ENCODE measurements around the gene ZNF514. TPM values are rescaled to one million over a fixed set of nuclear protein-coding genes. Genes with fewer than 3 reads are reported as not detected.
"Not testable (repeated sequence)": the region's sequence is repeated elsewhere in the genome, so short reads cannot be mapped to it uniquely, and the experiment has no call there.

Gene ZNF514
- total RNA-seq (10 to 100 TPM; 12.1 to 15.8 (median 13.8) TPM), polyA plus RNA-seq (7.9 TPM)
- long read RNA-seq, donor 1, partial matches to known transcripts: 3 of 14 reads
- long read RNA-seq, donor 1, other reads (novel, unspliced or antisense): 8 of 14 reads
- long read RNA-seq, donor 2, partial matches to known transcripts: 0 of 4 reads
- long read RNA-seq, donor 2, other reads (novel, unspliced or antisense): 2 of 4 reads
- long read RNA-seq, donor 3, full-length matches to known transcripts: 10 of 28 reads
- long read RNA-seq, donor 3, partial matches to known transcripts: 0 of 28 reads
- long read RNA-seq, donor 3, other reads (novel, unspliced or antisense): 18 of 28 reads
- long read RNA-seq, donor 4, partial matches to known transcripts: 0 of 3 reads
- long read RNA-seq, donor 4, other reads (novel, unspliced or antisense): 3 of 3 reads

DNA sequence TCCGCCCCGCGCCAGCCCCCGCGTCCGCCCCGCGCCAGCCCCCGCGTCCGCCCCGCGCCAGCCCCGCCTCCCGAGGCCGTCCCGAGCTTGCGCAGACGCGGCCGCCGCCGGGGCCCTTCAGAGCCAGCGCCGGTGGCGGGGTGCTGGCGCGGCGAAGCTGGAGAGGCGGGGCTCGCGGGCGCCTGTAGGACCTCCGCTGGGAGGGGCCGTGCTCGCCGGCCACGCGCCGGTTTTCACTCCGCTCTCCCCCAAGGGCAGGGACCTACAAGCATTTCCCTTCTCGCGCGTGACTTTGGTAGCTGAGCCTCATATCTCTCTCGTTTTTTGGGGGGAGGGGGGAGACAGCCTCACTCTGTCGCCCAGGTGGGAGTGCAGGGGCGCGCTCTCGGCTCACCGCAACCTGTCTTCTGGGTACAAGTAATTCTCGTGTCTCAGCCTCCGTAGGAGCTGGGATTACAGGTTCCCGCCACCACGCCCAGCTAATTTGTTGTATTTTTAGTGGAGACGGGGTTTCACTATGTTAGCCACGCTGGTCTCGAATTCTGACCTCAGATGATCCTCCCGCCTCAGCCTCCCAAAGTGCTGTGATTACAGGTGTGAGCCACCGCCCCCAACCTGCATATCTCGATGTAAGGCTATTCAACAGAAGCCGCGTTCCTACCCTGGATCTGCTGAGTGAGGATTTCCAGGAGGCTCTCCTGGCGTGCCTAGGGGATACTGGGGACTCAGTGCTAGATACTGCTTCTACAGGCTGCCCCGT lies at the start of gene ZNF514:
TSS of gene ZNF514 (minus strand) at position 159 of the 760 bp plus-strand sequence. CDS start 6,595 bp downstream, outside the sequence.
- H3K27me3 ChIP-seq (ENCODE audit: control insufficient read depth, insufficient read depth): no peaks in the 10 kb centered on the region
- H3K4me1 ChIP-seq (ENCODE audit: control insufficient read depth, insufficient read depth, low read length): peaks cover 6% of the 10 kb centered on the region
- no peaks in the 10 kb centered on the region for H3K9me3 ChIP-seq (ENCODE audit: control insufficient read depth, low read length)
- intact Hi-C loops (cut with DNase I): no loop called here
- 9% methylated on average over 64 of the region's 64 CpGs for WGBS
- peak within 1 kb of the TSS; percentile 58 for H3K4me3 ChIP-seq (ENCODE audit: low read length)
- peak; percentile 94 to 96 for ATAC-seq
- DNase-seq: peak; percentile 88 to 95 (median 94)
- H3K27ac ChIP-seq (ENCODE audit: low read length): peak within 1 kb of the TSS; percentile 98

GRCh38 chr2:95208106-95208505 lies 48.5 kb upstream of the ZNF514 start:
- H3K9me3 ChIP-seq (ENCODE audit: control insufficient read depth, low read length): peaks cover 9% of the 10 kb centered on the region
- intact Hi-C loops (cut with DNase I): no loop called here
- no peak overlapping the region for H3K27ac ChIP-seq (ENCODE audit: low read length)
- H3K4me3 ChIP-seq (ENCODE audit: low read length): peak overlapping the region; percentile 60
- DNase-seq (no peak), ATAC-seq (no peak)
- no peaks in the 10 kb centered on the region for H3K4me1 ChIP-seq (ENCODE audit: control insufficient read depth, insufficient read depth, low read length)
- H3K27me3 ChIP-seq (ENCODE audit: control insufficient read depth, insufficient read depth): no peaks in the 10 kb centered on the region
- 68% methylated on average over 6 of the region's 6 CpGs for WGBS

DNA sequence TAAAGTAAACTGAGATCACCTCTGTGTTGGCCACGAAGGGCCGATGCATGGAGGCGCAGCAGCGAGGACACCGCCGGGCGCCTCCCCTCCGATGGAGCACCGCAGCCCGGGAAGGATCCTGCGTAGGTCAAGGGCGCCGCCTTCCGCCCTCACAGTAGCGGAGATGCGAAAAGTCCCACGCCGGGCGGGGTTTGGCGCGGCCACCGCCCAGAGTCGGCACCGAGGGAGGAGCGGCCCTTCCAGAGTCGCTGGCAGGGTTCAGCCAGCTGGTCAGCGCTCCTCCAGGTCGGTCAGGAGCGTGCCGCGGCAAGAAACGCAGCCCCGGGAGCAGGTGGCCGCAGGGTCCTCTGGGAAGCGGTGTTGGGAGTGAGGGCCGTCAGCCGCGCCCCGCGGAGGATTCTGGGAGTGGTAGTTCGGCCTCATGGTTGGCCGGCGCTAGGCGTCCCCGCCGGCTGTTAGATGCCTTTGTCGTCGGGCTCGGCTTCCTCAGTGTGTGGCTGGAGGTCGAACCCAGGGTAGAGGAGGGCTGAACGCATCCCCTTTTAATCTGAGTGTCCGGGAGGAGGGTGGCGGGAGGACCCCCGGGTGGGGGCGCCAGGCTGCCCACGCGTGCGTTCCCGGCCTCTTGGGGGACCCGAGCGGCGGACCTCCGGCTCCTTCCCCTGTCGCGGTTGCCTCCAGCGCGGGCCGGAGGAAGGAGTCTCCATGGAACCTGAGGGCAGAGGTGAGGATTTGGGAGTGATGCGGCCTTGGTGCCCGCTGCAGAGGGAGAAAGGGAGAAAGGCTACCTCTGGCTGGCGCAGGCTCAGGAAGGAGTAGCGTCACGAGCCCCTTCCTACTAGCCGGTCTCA lies 47.7 kb upstream of the ZNF514 start, which contains the start of gene ZNF892:
TSS of gene ZNF892 (plus strand) at position 411 of the 851 bp plus-strand sequence. CDS start at position 706, 295 bp downstream.
- peak within 1 kb of the TSS; percentile 60 for H3K4me3 ChIP-seq (ENCODE audit: low read length)
- peak within 1 kb of the TSS; percentile 73 for H3K27ac ChIP-seq (ENCODE audit: low read length)
- DNase-seq (peak; percentile 92 to 96 (median 96)), ATAC-seq (peak; percentile 99 to 100)
- under 1% methylated on average over 74 of the region's 74 CpGs for WGBS
- no peaks in the 10 kb centered on the region for H3K4me1 ChIP-seq (ENCODE audit: control insufficient read depth, insufficient read depth, low read length)
- no peaks in the 10 kb centered on the region for H3K27me3 ChIP-seq (ENCODE audit: control insufficient read depth, insufficient read depth)
- intact Hi-C loops (cut with DNase I): no loop called here
- H3K9me3 ChIP-seq (ENCODE audit: control insufficient read depth, low read length): peaks cover 9% of the 10 kb centered on the region

DNA sequence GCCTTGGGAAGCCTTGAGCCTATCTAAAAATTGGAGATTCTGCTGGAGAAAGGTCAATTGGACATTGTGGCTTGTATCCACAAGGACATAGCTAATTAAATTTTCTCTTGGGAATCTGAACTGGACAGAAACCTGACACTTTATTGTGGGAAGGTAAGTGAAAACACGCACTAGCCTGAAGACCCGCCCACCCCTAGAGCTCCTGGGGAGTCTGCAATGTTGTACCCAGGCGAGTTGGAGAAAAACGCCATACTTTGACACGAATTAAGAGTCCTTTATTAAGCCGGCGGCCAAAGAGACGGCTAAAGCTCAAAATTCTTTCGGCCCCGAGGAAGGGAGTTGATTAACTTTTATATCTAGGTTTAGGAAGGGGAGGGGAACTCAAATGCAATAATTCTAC lies 46.4 kb upstream of the ZNF514 start:
- Histone ChIP-seq H3K9me3 (ENCODE audit: control insufficient read depth, low read length) (peaks cover 4% of the 10 kb centered on the region), H3K27me3 (ENCODE audit: control insufficient read depth, insufficient read depth) (no peaks in the 10 kb centered on the region), H3K4me3 (ENCODE audit: low read length) (no peak overlapping the region), H3K4me1 (ENCODE audit: control insufficient read depth, insufficient read depth, low read length) (no peaks in the 10 kb centered on the region), H3K27ac (ENCODE audit: low read length) (no peak overlapping the region)
- intact Hi-C loops (cut with DNase I): no loop called here
- WGBS: 45% methylated on average over 10 of the region's 10 CpGs
- no peak for ATAC-seq
- no peak for DNase-seq

- intact Hi-C loops (cut with DNase I): no loop called here
- H3K27me3 ChIP-seq (ENCODE audit: control insufficient read depth, insufficient read depth): no peaks in the 10 kb centered on the region
- H3K4me3 ChIP-seq (ENCODE audit: low read length): no peak overlapping the region
- H3K9me3 ChIP-seq (ENCODE audit: control insufficient read depth, low read length): no peaks in the 10 kb centered on the region
- WGBS: 93% methylated on average over 2 of the region's 2 CpGs
- ATAC-seq (no peak), DNase-seq (no peak)
- H3K4me1 ChIP-seq (ENCODE audit: control insufficient read depth, insufficient read depth, low read length): no peaks in the 10 kb centered on the region
- H3K27ac ChIP-seq (ENCODE audit: low read length): no peak overlapping the region
These were observed 44.7 kb upstream of the ZNF514 start for GRCh38 chr2:95204396-95204795.

DNA sequence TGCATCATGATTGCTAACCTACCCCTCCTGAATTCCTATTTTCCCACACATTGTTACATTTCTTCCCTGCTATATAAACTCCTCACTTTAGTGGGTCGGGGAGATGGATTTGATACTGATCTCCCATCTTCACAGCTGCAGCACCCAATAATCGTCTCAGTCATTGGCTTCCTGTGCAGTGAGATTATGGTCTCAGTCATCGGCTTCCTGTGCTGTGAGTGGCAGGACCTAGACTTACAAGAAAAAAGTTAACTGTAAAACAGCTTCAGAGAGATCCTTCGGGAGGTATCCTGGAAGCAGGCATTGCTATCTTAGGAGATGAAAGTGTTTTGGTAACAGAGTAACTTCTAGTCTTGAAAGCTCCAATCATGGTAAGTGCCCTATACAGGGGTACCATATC lies 44.3 kb upstream of the ZNF514 start:
- ATAC-seq (no peak), DNase-seq (no peak)
- no peaks in the 10 kb centered on the region for H3K27me3 ChIP-seq (ENCODE audit: control insufficient read depth, insufficient read depth)
- WGBS: 80% methylated on average over 4 of the region's 4 CpGs
- H3K9me3 ChIP-seq (ENCODE audit: control insufficient read depth, low read length): no peaks in the 10 kb centered on the region
- no peak overlapping the region for H3K27ac ChIP-seq (ENCODE audit: low read length)
- intact Hi-C loops (cut with DNase I): no loop called here
- no peaks in the 10 kb centered on the region for H3K4me1 ChIP-seq (ENCODE audit: control insufficient read depth, insufficient read depth, low read length)
- no peak overlapping the region for H3K4me3 ChIP-seq (ENCODE audit: low read length)

GRCh38 chr2:95192956-95193355 lies 33.3 kb upstream of the ZNF514 start:
- H3K4me3 ChIP-seq (ENCODE audit: low read length); H3K27ac ChIP-seq (ENCODE audit: low read length); H3K4me1 ChIP-seq (ENCODE audit: control insufficient read depth, insufficient read depth, low read length); H3K27me3 ChIP-seq (ENCODE audit: control insufficient read depth, insufficient read depth); H3K9me3 ChIP-seq (ENCODE audit: control insufficient read depth, low read length); ATAC-seq; intact Hi-C loops (cut with DNase I): not testable (repeated sequence)
- peak; percentile 62 to 86 (median 85) for DNase-seq
- WGBS: 18% methylated on average over 15 of the region's 15 CpGs

DNA sequence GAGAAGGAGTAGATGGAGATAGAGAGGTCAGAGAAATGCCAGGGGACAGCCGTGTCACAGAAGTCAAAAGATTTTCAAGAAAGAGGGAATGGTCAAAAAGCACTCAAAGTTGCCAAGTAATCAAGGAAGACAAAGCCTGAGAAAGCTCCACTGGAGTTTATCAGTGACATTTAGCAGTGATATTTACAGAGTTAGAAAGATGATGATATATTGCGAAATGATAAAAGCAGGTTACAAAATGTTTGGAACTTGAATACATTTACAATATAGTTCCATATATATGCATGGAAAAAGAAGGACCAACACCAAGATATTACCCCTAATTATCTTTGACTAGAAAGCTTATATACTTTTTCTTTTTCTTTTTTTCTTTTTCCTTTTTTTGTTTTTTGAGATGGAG lies 26.3 kb upstream of the ZNF514 start:
- intact Hi-C loops (cut with DNase I): no loop called here
- Histone ChIP-seq H3K27me3 (ENCODE audit: control insufficient read depth, insufficient read depth) (no peaks in the 10 kb centered on the region), H3K27ac (ENCODE audit: low read length) (no peak overlapping the region), H3K4me3 (ENCODE audit: low read length) (no peak overlapping the region), H3K9me3 (ENCODE audit: control insufficient read depth, low read length) (no peaks in the 10 kb centered on the region), H3K4me1 (ENCODE audit: control insufficient read depth, insufficient read depth, low read length) (no peaks in the 10 kb centered on the region)
- no peak for ATAC-seq
- WGBS: 70% methylated on average over 2 of the region's 2 CpGs
- DNase-seq: no peak

GRCh38 chr2:95185197-95185596 lies 25.5 kb upstream of the ZNF514 start:
- DNase-seq (no peak), ATAC-seq (no peak)
- Histone ChIP-seq H3K27me3 (ENCODE audit: control insufficient read depth, insufficient read depth) (no peaks in the 10 kb centered on the region), H3K4me1 (ENCODE audit: control insufficient read depth, insufficient read depth, low read length) (no peaks in the 10 kb centered on the region), H3K27ac (ENCODE audit: low read length) (no peak overlapping the region), H3K9me3 (ENCODE audit: control insufficient read depth, low read length) (no peaks in the 10 kb centered on the region), H3K4me3 (ENCODE audit: low read length) (no peak overlapping the region)
- WGBS: 97% methylated on average over 3 of the region's 3 CpGs
- intact Hi-C loops (cut with DNase I): no loop called here

DNA sequence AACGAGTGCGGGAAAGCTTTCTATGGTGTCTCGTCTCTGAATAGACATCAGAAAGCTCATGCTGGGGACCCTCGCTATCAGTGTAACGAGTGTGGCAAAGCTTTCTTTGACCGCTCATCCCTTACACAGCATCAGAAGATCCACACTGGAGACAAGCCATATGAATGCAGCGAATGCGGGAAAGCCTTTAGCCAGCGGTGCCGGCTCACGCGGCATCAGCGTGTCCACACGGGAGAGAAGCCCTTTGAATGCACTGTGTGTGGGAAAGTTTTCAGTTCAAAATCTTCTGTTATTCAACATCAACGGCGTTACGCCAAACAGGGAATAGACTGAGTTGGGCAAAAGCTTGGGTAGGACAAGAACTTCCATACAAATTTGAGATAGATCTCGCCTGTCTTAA lies 22.1 kb upstream of the ZNF514 start:
- H3K27ac ChIP-seq (ENCODE audit: low read length): no peak overlapping the region
- intact Hi-C loops (cut with DNase I): no loop called here
- no peaks in the 10 kb centered on the region for H3K4me1 ChIP-seq (ENCODE audit: control insufficient read depth, insufficient read depth, low read length)
- no peak overlapping the region for H3K4me3 ChIP-seq (ENCODE audit: low read length)
- ATAC-seq (no peak), DNase-seq (no peak)
- no peaks in the 10 kb centered on the region for H3K9me3 ChIP-seq (ENCODE audit: control insufficient read depth, low read length)
- 98% methylated on average over 18 of the region's 18 CpGs for WGBS
- H3K27me3 ChIP-seq (ENCODE audit: control insufficient read depth, insufficient read depth): no peaks in the 10 kb centered on the region

Measured in right cardiac atrium (tissue), 5 donors.